HG03460 (cell line): ENCODE results near the gene TLDC2.
"Not testable (repeated sequence)": the region's sequence is repeated elsewhere in the genome, so short reads cannot be mapped to it uniquely, and the experiment has no call there.

Source experiments
- ATAC-seq: cut with Tn5 transposase; IDR thresholded peaks from one replicate; pipeline ENCODE4 v1.9.1; 2021; ENCODE audit not compliant: unreplicated experiment

TLDC2 gene

GRCh38 chr20:36875702-36876472 lies at the start of gene TLDC2:
Gene TLDC2 (plus strand): TSS chr20:36876138. CDS start chr20:36876175, 37 bp downstream.
- no peak for ATAC-seq

GRCh38 chr20:36826554-36827244 lies 49.2 kb upstream of the TLDC2 start:
- ATAC-seq = no peak

DNA sequence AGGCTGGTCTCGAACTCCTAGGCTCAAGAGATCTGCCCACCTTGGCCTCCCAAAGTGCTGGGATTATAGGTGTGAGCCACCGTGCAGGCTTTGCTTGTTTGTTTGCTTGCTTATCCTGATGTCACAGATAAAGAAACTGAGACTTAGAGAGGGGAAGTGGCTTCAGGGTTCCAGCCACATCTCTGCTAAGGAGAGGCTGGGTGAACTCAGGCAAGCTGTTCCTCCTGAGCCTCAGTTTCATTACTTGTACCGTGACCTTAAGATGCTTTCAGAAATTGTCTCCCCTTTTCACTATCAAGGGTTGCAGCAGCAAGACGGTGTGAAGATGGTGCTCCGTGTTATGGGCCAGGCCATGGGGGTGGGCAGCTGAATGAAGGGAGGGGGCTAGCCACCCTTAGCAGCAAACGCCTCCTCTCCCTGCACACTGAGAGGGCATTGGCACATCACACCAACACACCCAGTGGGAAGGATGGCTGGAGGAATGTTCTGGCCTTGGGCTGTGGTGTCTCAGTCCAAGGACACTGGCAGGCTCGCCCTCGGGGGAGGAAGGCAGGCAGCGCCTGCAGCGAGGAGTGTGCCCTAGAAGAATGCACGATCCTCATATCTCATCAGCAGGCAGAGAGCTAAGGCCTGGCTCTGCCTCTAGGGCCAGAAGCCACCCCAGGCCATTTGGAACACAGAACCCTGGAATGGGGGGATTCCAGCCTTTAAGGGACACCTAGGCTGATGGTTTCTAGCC lies 48.2 kb upstream of the TLDC2 start:
- peak; percentile 82 for ATAC-seq

DNA sequence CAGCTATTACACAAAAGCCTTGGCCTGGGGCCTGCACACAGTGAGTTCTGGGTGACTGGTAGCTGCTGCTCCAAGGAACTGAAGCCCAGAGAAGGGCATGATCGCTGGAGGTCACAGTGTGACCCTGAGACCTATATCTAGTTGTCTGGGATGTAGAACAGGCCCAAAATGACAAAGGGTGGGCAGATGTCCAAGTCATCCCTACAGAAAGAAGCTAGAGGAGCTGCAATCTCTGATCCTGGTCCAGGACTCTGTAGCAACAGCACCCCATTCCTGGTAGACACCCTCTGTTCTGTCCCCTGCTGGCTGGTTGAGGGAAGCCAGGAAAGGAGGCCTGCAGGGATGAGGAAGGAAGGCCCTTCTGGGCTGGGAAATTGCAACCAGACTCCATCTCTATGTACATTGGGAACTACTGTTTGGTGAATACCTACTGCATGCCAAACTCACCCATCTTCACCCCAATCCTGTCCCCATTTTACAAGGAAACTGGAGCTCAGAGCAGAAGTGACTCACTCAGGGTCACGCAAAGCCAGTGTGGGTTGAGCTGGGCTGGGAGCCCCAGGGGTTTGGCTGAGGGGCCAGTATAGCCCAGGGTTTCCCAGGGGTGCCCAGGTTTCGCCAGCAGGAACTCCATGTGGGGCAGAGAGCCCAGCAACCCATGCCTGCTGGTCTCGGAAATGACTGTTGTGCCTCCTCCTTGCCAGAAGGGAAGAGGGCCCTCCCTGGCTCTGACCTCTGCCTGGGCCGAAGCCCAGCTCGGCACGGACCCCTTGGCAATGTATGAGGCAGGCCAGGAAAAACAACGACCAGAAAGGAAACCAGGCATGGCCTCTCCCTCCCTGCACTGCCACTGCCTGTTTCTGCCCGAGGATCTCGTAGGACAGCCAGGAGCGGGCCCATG lies 44.9 kb upstream of the TLDC2 start:
- ATAC-seq = no peak

- no peak for ATAC-seq
Measured at GRCh38 chr20:36832791-36833190, 43.1 kb upstream of the TLDC2 start.

- ATAC-seq = no peak
Measured at GRCh38 chr20:36833275-36834020, 42.5 kb upstream of the TLDC2 start.

GRCh38 chr20:36835025-36835424 lies 40.9 kb upstream of the TLDC2 start:
- no peak for ATAC-seq

DNA sequence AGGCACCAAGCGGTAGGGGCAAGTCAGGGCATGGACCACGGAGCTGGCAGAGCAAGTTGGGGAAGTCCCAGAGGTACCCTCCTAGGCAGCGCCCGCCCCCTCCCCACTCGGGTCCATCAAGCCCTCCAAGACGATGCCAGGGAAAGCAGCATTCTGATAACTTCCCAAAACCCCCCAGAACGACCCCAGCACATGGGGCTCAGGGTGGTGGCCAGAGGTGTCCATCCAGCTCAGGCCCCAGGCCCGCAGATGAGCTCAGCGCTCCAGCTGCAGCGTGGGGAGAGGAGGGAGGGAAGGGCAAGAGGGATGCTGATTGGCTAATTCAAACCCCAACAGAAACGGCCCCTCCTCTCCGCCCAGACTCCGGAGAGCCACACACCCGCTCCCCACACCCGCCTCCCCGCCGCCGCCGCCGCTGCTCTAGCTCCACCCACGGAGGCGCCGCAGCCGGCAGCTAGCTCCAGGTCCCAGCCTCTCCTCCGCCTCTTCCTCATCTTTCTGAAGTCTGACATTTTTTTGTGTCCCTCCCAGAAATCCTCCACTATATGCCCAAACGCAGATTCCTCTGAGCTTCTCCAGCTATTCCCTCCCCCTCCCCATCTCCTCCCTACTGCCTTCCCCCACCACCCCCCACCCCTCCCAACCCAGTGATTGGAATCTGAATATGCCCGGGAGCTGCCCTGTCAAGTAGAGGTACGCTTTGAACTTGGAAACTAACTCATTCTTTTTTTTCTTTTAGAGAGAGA lies 40.3 kb upstream of the TLDC2 start:
- peak; percentile 75 for ATAC-seq

DNA sequence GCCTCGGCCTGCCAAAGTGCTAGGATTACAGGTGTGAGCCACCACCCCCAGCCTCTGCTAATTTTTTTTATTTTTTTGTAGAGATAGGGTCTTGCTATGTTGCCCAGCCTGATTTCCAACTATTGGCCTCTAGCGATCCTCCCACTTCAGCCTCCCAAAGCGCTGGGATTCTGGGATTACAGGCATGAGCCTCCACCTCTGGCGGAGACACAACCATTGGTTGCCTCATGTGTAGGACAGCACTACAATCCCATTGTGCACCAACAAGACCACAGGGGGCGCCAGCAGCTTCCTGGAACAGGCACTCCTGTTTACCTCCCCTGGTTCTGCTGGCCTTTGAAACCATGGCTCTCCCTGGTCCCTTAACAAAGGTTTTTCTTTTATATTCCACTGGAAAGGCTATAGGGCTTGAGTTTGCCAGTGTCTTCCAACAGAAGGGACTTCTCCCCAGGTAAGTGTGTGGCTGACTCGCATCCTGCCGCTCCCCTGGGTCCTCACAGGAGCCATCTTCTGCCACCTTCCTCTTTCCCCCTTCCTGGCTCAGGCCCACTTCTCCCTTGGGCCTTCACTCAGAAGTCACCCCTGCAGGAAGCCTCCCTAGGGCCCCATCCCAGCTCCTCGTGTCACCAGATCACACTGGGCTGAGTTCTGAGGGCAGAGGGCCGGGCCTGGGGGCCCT lies 39.2 kb upstream of the TLDC2 start:
- ATAC-seq = no peak

DNA sequence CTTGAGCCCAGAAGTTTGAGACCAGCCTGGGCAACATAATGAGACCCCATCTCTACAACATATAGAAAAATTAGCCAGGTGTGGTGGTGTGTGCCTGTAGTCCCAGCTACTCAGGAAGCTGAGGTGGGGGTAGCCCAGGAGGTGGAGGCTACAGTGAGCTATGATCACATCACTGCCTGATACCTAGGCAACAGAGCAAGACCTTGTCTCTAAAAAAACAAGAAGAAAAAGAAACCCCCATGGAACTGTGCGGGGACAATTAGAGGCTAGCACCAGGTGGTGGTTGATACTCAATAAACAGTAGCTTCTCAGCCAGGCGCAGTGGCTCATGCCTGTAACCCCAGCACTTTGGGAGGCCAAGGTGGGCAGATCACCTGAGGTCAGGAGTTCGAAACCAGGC lies 37.6 kb upstream of the TLDC2 start:
- not testable (repeated sequence) for ATAC-seq

DNA sequence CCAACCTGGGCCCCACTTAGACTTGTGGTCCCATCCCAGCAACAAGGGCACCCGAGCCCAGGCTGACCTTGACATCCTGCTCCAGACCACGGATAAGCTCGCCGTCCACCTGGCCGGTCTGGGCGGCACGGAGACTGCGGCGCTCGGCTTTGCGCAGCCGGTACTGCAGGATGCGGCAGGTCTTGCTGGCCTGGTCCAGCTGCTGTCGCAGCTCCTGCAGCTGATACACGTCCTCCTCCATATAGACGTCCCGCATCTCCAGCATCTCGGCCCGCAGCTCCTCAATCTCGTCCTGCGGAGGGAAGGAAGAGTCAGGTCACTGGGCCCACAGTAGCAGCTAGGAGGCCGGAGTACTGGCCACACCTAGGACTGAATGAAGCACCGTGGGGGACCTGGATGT lies 36.8 kb upstream of the TLDC2 start:
- no peak for ATAC-seq

GRCh38 chr20:36841030-36841429 lies 34.9 kb upstream of the TLDC2 start:
- not testable (repeated sequence) for ATAC-seq

DNA sequence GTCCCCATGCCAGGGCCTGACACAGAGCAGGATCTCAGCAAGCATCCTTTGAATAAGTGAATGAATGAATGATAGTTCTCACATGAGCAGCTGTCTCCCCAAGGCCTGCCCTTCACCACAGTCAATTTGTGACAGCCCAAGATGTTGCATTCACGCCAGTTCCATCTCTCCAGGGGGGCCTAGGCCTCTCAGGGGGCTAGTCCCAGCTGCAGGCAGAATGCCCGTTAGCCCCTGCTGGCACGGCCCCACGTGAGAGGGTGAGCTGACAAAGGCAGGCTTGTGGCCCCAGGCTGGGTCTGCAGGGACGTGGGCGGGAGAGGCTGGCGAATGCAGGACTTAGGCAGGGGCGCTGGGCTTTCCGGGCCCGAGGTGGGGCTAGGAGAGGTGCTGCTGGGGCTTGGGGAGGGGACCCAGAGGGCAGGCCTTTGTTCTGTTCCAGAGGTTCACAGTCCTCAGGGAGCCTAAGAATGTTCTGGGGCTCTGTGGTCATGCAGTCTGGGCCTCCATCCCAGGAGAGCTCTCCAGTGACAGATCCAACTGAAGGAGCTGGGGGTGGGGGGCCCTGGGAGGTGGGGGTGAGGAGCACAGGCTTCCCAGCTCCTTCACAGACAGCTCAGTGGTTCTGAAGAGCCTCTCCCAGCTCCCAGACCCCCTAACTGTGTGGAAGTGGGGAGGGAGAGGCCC lies 30.5 kb upstream of the TLDC2 start:
- no peak for ATAC-seq

DNA sequence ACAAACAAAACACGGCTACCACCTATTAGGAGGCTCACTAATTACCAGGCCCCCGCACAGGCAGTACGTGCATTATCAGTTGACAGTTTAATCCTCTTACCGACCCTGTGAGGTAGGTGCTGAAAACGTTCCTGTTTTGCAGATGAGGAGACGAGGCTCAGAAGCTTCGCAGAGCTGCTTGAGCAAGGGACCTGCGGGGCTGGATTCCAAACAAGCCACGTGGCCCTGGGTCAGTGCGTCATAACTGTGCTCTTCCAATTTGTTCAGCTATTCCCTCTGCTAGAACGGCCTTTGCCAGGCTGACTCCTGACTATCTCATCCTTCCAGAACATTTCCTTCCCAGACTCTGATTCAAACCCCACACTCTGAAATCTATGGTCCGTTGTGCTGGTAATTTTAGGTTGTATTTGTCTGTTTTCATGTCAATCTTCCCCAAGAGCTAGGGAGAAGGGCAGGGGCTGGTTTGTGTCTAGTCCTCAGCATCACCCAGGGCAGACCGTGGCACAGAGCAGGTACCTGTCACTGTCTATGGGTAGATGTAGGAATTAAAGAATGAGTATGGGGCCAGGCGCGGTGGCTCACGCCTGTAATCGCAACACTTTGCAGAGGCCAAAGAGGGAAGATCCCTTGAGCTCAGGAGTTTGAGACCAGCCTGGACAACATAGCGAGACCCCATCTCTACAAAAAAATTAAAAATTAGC lies 28.8 kb upstream of the TLDC2 start:
- no peak for ATAC-seq

DNA sequence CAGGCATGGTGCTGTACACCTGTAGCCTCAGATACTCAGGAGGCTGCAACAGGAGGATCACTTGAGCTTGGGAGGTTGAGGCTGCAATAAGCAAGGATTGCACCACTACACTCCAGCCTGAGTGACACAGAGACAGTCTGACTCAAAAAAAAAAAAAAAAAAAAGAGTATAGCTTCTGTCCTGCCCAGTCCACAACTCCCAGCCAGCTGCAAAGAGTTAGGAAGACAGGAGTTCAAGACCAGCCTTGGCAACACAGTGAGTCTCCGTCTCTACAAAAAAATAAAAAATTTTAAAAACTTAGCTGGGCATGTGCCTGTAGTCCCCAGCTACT lies 28.3 kb upstream of the TLDC2 start:
- ATAC-seq = no peak

GRCh38 chr20:36848078-36848660 lies 27.8 kb upstream of the TLDC2 start:
- ATAC-seq = no peak

DNA sequence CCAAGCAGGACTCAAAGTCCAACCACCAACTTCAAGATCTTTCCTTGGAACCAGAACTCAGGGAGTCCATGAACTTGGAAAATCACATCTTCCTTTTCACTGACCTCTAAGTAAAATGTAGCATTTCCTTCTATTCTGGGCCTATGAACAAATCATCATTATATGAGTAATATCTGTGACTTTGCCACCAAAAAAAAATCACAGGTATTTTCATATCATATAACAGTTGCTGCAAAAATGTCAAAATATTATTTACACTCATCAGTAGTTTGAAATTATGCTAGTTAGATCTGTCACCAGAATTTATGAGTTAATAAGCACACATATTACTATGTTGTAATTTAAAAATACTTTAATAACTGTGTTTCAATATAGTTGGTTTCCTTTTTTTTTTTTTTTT lies 27.3 kb upstream of the TLDC2 start:
- no peak for ATAC-seq
